OCI-LY1 (cell line): ENCODE results near the gene UNC119B.

Experiments used
- H2AFZ ChIP-seq: fragments of 200-600 bp; sonication (generic), shearing (Covaris generic); 2 replicates; pipeline ENCODE4 v1.6.0; 2014; ENCODE audit warnings: antibody characterized with exemption, mild to moderate bottlenecking, low read length
- H3F3A ChIP-seq: fragments of 200-600 bp; sonication (generic), shearing (Covaris generic); 2 replicates; pipeline ENCODE4 v1.6.0; 2014; ENCODE audit warnings: mild to moderate bottlenecking, antibody characterized with exemption, low read length, moderate library complexity; ENCODE audit not compliant: insufficient read depth
- H3K27ac ChIP-seq: fragments of 200-600 bp; sonication (generic); 2 replicates; pipeline ENCODE4 v1.5.1; 2014; ENCODE audit warnings: low read length, mixed run types, mild to moderate bottlenecking, low read depth; ENCODE audit not compliant: poor library complexity, severe bottlenecking
- H3K27me3 ChIP-seq: fragments of 200-600 bp; sonication (generic); 2 replicates; pipeline ENCODE4 v1.6.0; 2014; ENCODE audit warnings: antibody characterized with exemption, mild to moderate bottlenecking, low read length, moderate library complexity; ENCODE audit not compliant: insufficient read depth
- H3K36me3 ChIP-seq: fragments of 200-600 bp; sonication (generic); 2 replicates; pipeline ENCODE4 v1.6.1; 2014; ENCODE audit warnings: mild to moderate bottlenecking, antibody characterized with exemption, low read length, moderate library complexity, mixed read lengths; ENCODE audit not compliant: insufficient read depth
- H3K4me1 ChIP-seq: fragments of 200-600 bp; sonication (generic); 2 replicates; pipeline ENCODE4 v1.5.1; 2014; ENCODE audit warnings: mild to moderate bottlenecking, low read length, moderate library complexity; ENCODE audit not compliant: insufficient read depth, severe bottlenecking
- H3K4me2 ChIP-seq: fragments of 200-600 bp; sonication (generic), shearing (Covaris generic); 2 replicates; pipeline ENCODE4 v1.6.1; 2014; ENCODE audit warnings: low read length
- H3K4me3 ChIP-seq: fragments of 200-600 bp; sonication (generic); 2 replicates; pipeline ENCODE4 v1.5.1; 2014; ENCODE audit warnings: low read length, low read depth, mild to moderate bottlenecking, mixed read lengths; ENCODE audit not compliant: poor library complexity, severe bottlenecking
- H3K79me2 ChIP-seq: fragments of 200-600 bp; shearing (Covaris generic); 2 replicates; pipeline ENCODE4 v1.6.1; 2016; ENCODE audit warnings: mixed run types, low read length, mixed read lengths; ENCODE audit not compliant: insufficient read depth
- H3K9ac ChIP-seq: fragments of 200-600 bp; sonication (generic), shearing (Covaris generic); 2 replicates; pipeline ENCODE4 v1.6.1; 2014; ENCODE audit warnings: mild to moderate bottlenecking, low read length, mixed read lengths
- H3K9me2 ChIP-seq: fragments of 200-600 bp; sonication (generic), shearing (Covaris generic); 2 replicates; pipeline ENCODE4 v1.6.1; 2014; ENCODE audit warnings: low read depth, mild to moderate bottlenecking, low read length, mixed read lengths
- H3K9me3 ChIP-seq: fragments of 200-600 bp; shearing (Covaris generic); 2 replicates; pipeline ENCODE4 v1.6.1; 2014; ENCODE audit warnings: low read length, mixed read lengths
- H4K20me1 ChIP-seq: fragments of 200-600 bp; sonication (generic), shearing (Covaris generic); 2 replicates; pipeline ENCODE4 v1.6.0; 2016; ENCODE audit warnings: mild to moderate bottlenecking, low read length; ENCODE audit not compliant: insufficient read depth
- EZH2 ChIP-seq: fragments of 200-600 bp; sonication (generic), shearing (Covaris generic); IDR thresholded peaks from 2 replicates; pipeline ENCODE4 v1.8.0; 2017; ENCODE audit warnings: borderline replicate concordance, mixed run types, mild to moderate bottlenecking, antibody characterized with exemption, low read length, moderate library complexity, mixed read lengths
- TF ChIP-seq, protein P1 (sequence below): fragments of 200-600 bp; sonication (generic), shearing (Covaris generic); IDR thresholded peaks from 2 replicates; pipeline ENCODE4 v1.5.1; 2017; ENCODE audit warnings: mild to moderate bottlenecking, antibody characterized with exemption, low read length, moderate library complexity, mixed read lengths

Gene UNC119B

GRCh38 chr12:120737557-120738251 is 27.4 kb downstream of the UNC119B start:
- no peak for TF ChIP-seq EZH2
- TF ChIP-seq, protein P1, sequence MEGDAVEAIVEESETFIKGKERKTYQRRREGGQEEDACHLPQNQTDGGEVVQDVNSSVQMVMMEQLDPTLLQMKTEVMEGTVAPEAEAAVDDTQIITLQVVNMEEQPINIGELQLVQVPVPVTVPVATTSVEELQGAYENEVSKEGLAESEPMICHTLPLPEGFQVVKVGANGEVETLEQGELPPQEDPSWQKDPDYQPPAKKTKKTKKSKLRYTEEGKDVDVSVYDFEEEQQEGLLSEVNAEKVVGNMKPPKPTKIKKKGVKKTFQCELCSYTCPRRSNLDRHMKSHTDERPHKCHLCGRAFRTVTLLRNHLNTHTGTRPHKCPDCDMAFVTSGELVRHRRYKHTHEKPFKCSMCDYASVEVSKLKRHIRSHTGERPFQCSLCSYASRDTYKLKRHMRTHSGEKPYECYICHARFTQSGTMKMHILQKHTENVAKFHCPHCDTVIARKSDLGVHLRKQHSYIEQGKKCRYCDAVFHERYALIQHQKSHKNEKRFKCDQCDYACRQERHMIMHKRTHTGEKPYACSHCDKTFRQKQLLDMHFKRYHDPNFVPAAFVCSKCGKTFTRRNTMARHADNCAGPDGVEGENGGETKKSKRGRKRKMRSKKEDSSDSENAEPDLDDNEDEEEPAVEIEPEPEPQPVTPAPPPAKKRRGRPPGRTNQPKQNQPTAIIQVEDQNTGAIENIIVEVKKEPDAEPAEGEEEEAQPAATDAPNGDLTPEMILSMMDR, result peak; percentile 72
- Histone ChIP-seq H3K9me2 (no peaks in the 10 kb centered on the region), H3K27me3 (no peaks in the 10 kb centered on the region), H3F3A (no peaks in the 10 kb centered on the region), H3K27ac (no peak overlapping the region), H3K4me1 (peaks cover 5% of the 10 kb centered on the region), H3K79me2 (no peaks in the 10 kb centered on the region), H3K9me3 (no peaks in the 10 kb centered on the region), H3K9ac (no peak overlapping the region), H2AFZ (no peak overlapping the region), H3K4me2 (no peak overlapping the region), H3K4me3 (no peak overlapping the region), H3K36me3 (no peaks in the 10 kb centered on the region), H4K20me1 (no peaks in the 10 kb centered on the region)

GRCh38 chr12:120738252-120739030 is 28.2 kb downstream of the UNC119B start:
- Histone ChIP-seq H4K20me1 (no peaks in the 10 kb centered on the region), H3F3A (no peaks in the 10 kb centered on the region), H3K27me3 (no peaks in the 10 kb centered on the region), H3K36me3 (no peaks in the 10 kb centered on the region), H3K4me1 (peaks cover 5% of the 10 kb centered on the region), H3K9me3 (no peaks in the 10 kb centered on the region), H3K9ac (no peak overlapping the region), H3K79me2 (no peaks in the 10 kb centered on the region), H3K27ac (no peak overlapping the region), H3K4me3 (no peak overlapping the region), H3K9me2 (no peaks in the 10 kb centered on the region), H3K4me2 (no peak overlapping the region), H2AFZ (no peak overlapping the region)
- TF ChIP-seq EZH2, result no peak
- TF ChIP-seq, protein P1, result no peak

DNA sequence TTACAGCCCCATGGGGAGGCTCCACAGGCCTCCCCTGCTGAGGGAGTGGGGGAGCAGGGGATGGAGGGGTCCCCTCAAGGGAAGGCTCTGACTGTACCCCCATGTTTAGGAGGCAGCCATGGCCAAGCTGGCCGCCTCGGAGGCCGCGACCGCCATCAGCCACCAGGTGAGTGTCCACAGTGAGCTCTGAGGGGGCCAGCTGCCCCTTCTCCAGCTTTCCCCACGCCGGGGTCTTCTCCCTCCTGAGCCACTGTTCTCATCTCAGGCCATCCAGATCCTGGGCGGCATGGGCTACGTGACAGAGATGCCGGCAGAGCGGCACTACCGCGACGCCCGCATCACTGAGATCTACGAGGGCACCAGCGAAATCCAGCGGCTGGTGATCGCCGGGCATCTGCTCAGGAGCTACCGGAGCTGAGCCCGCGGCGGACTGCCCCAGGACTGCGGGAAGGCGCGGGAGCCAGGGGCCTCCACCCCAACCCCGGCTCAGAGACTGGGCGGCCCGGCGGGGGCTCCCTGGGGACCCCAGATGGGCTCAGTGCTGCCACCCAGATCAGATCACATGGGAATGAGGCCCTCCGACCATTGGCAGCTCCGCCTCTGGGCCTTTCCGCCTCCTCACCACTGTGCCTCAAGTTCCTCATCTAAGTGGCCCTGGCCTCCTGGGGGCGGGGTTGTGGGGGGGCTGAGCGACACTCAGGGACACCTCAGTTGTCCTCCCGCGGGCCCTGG is 28.9 kb downstream of the UNC119B start:
- H3K27me3 ChIP-seq, result no peaks in the 10 kb centered on the region
- TF ChIP-seq, protein P1, result no peak
- TF ChIP-seq EZH2, result no peak
- no peak overlapping the region for H3K9ac ChIP-seq
- H3K36me3 ChIP-seq, result no peaks in the 10 kb centered on the region
- no peak overlapping the region; the same call in 1 of the 2 replicates for H3K4me2 ChIP-seq
- no peak overlapping the region for H3K27ac ChIP-seq
- H3K9me3 ChIP-seq, result no peaks in the 10 kb centered on the region
- H3K79me2 ChIP-seq, result no peaks in the 10 kb centered on the region
- H3K9me2 ChIP-seq, result no peaks in the 10 kb centered on the region
- H3F3A ChIP-seq, result no peaks in the 10 kb centered on the region
- H3K4me3 ChIP-seq, result no peak overlapping the region
- no peak overlapping the region for H2AFZ ChIP-seq
- H3K4me1 ChIP-seq, result peaks cover 5% of the 10 kb centered on the region
- no peaks in the 10 kb centered on the region for H4K20me1 ChIP-seq
